Measurements from ENCODE around the gene FBXW2.

FBXW2 gene

GRCh38 chr9:120711841-120712538 lies 81.2 kb downstream of the FBXW2 start:
- Histone ChIP-seq H3K4me1 (ENCODE audit: control insufficient read depth in 1 of 2, insufficient read depth in 2 of 2, low read length in 2 of 2) (peaks cover 33 to 37% of the 10 kb centered on the region in 2 donors), H3K9ac (ENCODE audit: low read depth in 1 of 2, low read length in 2 of 2) (peak overlapping the region; percentile 74 to 79), H3K4me3 (ENCODE audit: low read depth in 1 of 2, low read length in 2 of 2) (peak overlapping the region; percentile 84 to 87)

GRCh38 chr9:120711354-120711753 lies 81.9 kb downstream of the FBXW2 start:
- H3K4me1 ChIP-seq (ENCODE audit: control insufficient read depth in 1 of 2, insufficient read depth in 2 of 2, low read length in 2 of 2) = peaks cover 33 to 37% of the 10 kb centered on the region in 2 donors
- peak overlapping the region in 1 of 2 donors; percentile 84 for H3K4me3 ChIP-seq (ENCODE audit: low read depth in 1 of 2, low read length in 2 of 2)
- no peaks in the 10 kb centered on the region for H3K9me3 ChIP-seq (ENCODE audit: control insufficient read depth in 1 of 2, low read length in 2 of 2)
- H3K27me3 ChIP-seq (ENCODE audit: control insufficient read depth in 1 of 2, insufficient read depth in 2 of 2, low read length in 2 of 2) = no peaks in the 10 kb centered on the region
- H3K36me3 ChIP-seq (ENCODE audit: control insufficient read depth in 1 of 2, insufficient read depth in 2 of 2, low read length in 2 of 2) = no peaks in the 10 kb centered on the region
- peak overlapping the region; percentile 49 to 74 for H3K9ac ChIP-seq (ENCODE audit: low read depth in 1 of 2, low read length in 2 of 2)
- no peak overlapping the region for H3K27ac ChIP-seq (ENCODE audit: low read depth, low read length)

More at GRCh38 chr9:120711841-120712538, 81.2 kb downstream of the FBXW2 start:
- Histone ChIP-seq H3K27me3 (ENCODE audit: control insufficient read depth in 1 of 2, insufficient read depth in 2 of 2, low read length in 2 of 2) (no peaks in the 10 kb centered on the region), H3K9me3 (ENCODE audit: control insufficient read depth in 1 of 2, low read length in 2 of 2) (no peaks in the 10 kb centered on the region), H3K36me3 (ENCODE audit: control insufficient read depth in 1 of 2, insufficient read depth in 2 of 2, low read length in 2 of 2) (no peaks in the 10 kb centered on the region), H3K27ac (ENCODE audit: low read depth, low read length) (no peak overlapping the region)

GRCh38 chr9:120710110-120710981 lies 82.9 kb downstream of the FBXW2 start:
- H3K27ac ChIP-seq (ENCODE audit: low read depth, low read length) = no peak overlapping the region
- peak overlapping the region; percentile 49 to 60 for H3K9ac ChIP-seq (ENCODE audit: low read depth in 1 of 2, low read length in 2 of 2)
- peak overlapping the region; percentile 52 to 78 for H3K4me3 ChIP-seq (ENCODE audit: low read depth in 1 of 2, low read length in 2 of 2)
- H3K36me3 ChIP-seq (ENCODE audit: control insufficient read depth in 1 of 2, insufficient read depth in 2 of 2, low read length in 2 of 2) = no peaks in the 10 kb centered on the region
- H3K9me3 ChIP-seq (ENCODE audit: control insufficient read depth in 1 of 2, low read length in 2 of 2) = no peaks in the 10 kb centered on the region
- no peaks in the 10 kb centered on the region for H3K27me3 ChIP-seq (ENCODE audit: control insufficient read depth in 1 of 2, insufficient read depth in 2 of 2, low read length in 2 of 2)
- H3K4me1 ChIP-seq (ENCODE audit: control insufficient read depth in 1 of 2, insufficient read depth in 2 of 2, low read length in 2 of 2) = peaks cover 29 to 31% of the 10 kb centered on the region in 2 donors

- peaks cover 25 to 26% of the 10 kb centered on the region in 2 donors for H3K4me1 ChIP-seq (ENCODE audit: control insufficient read depth in 1 of 2, insufficient read depth in 2 of 2, low read length in 2 of 2)
- no peaks in the 10 kb centered on the region for H3K36me3 ChIP-seq (ENCODE audit: control insufficient read depth in 1 of 2, insufficient read depth in 2 of 2, low read length in 2 of 2)
- no peak overlapping the region for H3K9ac ChIP-seq (ENCODE audit: low read depth in 1 of 2, low read length in 2 of 2)
- no peaks in the 10 kb centered on the region for H3K9me3 ChIP-seq (ENCODE audit: control insufficient read depth in 1 of 2, low read length in 2 of 2)
- H3K27ac ChIP-seq (ENCODE audit: low read depth, low read length) = no peak overlapping the region
- H3K27me3 ChIP-seq (ENCODE audit: control insufficient read depth in 1 of 2, insufficient read depth in 2 of 2, low read length in 2 of 2) = no peaks in the 10 kb centered on the region
- H3K4me3 ChIP-seq (ENCODE audit: low read depth in 1 of 2, low read length in 2 of 2) = no peak overlapping the region
Measured at GRCh38 chr9:120708526-120709224, 84.5 kb downstream of the FBXW2 start.

- no peak overlapping the region for H3K9ac ChIP-seq (ENCODE audit: low read depth in 1 of 2, low read length in 2 of 2)
Measured at GRCh38 chr9:120707170-120707569, 86.0 kb downstream of the FBXW2 start.

More at GRCh38 chr9:120707170-120707569, 86.0 kb downstream of the FBXW2 start:
- Histone ChIP-seq H3K4me3 (ENCODE audit: low read depth in 1 of 2, low read length in 2 of 2) (no peak overlapping the region), H3K27me3 (ENCODE audit: control insufficient read depth in 1 of 2, insufficient read depth in 2 of 2, low read length in 2 of 2) (no peaks in the 10 kb centered on the region), H3K36me3 (ENCODE audit: control insufficient read depth in 1 of 2, insufficient read depth in 2 of 2, low read length in 2 of 2) (no peaks in the 10 kb centered on the region), H3K4me1 (ENCODE audit: control insufficient read depth in 1 of 2, insufficient read depth in 2 of 2, low read length in 2 of 2) (peaks cover 14 to 15% of the 10 kb centered on the region in 2 donors), H3K27ac (ENCODE audit: low read depth, low read length) (no peak overlapping the region), H3K9me3 (ENCODE audit: control insufficient read depth in 1 of 2, low read length in 2 of 2) (no peaks in the 10 kb centered on the region)

All from duodenal mucosa (tissue), 2 donors.